SU-DHL-6 (cell line): Measurements from ENCODE around the gene RGS13.

Source experiments
- H2AFZ ChIP-seq: fragments of 200-600 bp; sonication (generic); 2 replicates; pipeline ENCODE4 v1.6.1; 2014; ENCODE audit warnings: low read depth, mild to moderate bottlenecking, moderate library complexity, mixed read lengths, antibody characterized with exemption, low read length; ENCODE audit not compliant: severe bottlenecking
- H3F3A ChIP-seq: fragments of 200-600 bp; shearing (Covaris generic); 2 replicates; pipeline ENCODE4 v1.6.0; 2016; ENCODE audit warnings: antibody characterized with exemption, mild to moderate bottlenecking; ENCODE audit not compliant: insufficient read depth
- H3K27ac ChIP-seq: fragments of 200-600 bp; sonication (generic); 2 replicates; pipeline ENCODE4 v1.5.1; 2016; ENCODE audit warnings: low read depth, mild to moderate bottlenecking, low read length, moderate library complexity, mixed read lengths
- H3K27me3 ChIP-seq: fragments of 200-600 bp; sonication (generic), shearing (Covaris generic); 2 replicates; pipeline ENCODE4 v1.6.0; 2014; ENCODE audit warnings: mild to moderate bottlenecking, low read length
- H3K36me3 ChIP-seq: fragments of 200-600 bp; sonication (generic); 2 replicates; pipeline ENCODE4 v1.6.1; 2014; ENCODE audit warnings: mild to moderate bottlenecking, low read length, mixed read lengths
- H3K4me2 ChIP-seq: fragments of 300-600, 200-600 bp; shearing (Covaris generic), sonication (generic); 2 replicates; pipeline ENCODE4 v1.6.0; 2014; ENCODE audit warnings: low read length, low read depth, mild to moderate bottlenecking; ENCODE audit not compliant: poor library complexity, severe bottlenecking
- H3K4me3 ChIP-seq: fragments of 200-600 bp; sonication (generic); 2 replicates; pipeline ENCODE4 v1.5.1; 2014; ENCODE audit warnings: antibody characterized with exemption, low read length, mild to moderate bottlenecking, mixed read lengths; ENCODE audit not compliant: insufficient read depth, poor library complexity, severe bottlenecking
- H3K79me2 ChIP-seq: fragments of 200-600 bp; sonication (generic); 2 replicates; pipeline ENCODE4 v1.6.1; 2014; ENCODE audit warnings: mild to moderate bottlenecking, low read length, moderate library complexity; ENCODE audit not compliant: insufficient read depth
- H3K9ac ChIP-seq: fragments of 200-600 bp; sonication (generic); 2 replicates; pipeline ENCODE4 v1.7.0; 2014; ENCODE audit warnings: mild to moderate bottlenecking, low read length
- H3K9me2 ChIP-seq: fragments of 200-600 bp; sonication (generic); replicated peaks from 2 replicates; pipeline ENCODE4 v1.6.1; 2014; ENCODE audit warnings: low read length; ENCODE audit not compliant: insufficient read depth
- H3K9me3 ChIP-seq: fragments of 200-600 bp; sonication (generic); 2 replicates; pipeline ENCODE4 v1.6.1; 2014; ENCODE audit warnings: low read length, mixed read lengths; ENCODE audit not compliant: insufficient read depth
- H4K20me1 ChIP-seq: fragments of 200-600 bp; sonication (generic); 2 replicates; pipeline ENCODE4 v1.6.1; 2014; ENCODE audit warnings: low read depth, mild to moderate bottlenecking, antibody characterized with exemption, low read length, moderate library complexity, mixed read lengths
- CTCF ChIP-seq: fragments of 200-600 bp; sonication (generic); IDR thresholded peaks from one replicate; pipeline ENCODE4 v1.5.1; 2017; ENCODE audit warnings: antibody characterized with exemption, mild to moderate bottlenecking, low read length, moderate library complexity; ENCODE audit not compliant: insufficient read depth, poor library complexity, severe bottlenecking
- EZH2phosphoT487 ChIP-seq: fragments of 200-600 bp; sonication (generic), shearing (Covaris generic); conservative IDR thresholded peaks from 2 replicates; pipeline ENCODE4 v1.6.1; 2018; ENCODE audit warnings: mild to moderate bottlenecking, antibody characterized with exemption, low read length, moderate library complexity, mixed read lengths

Gene RGS13

GRCh38 chr1:192595299-192595698, 40.6 kb upstream of the RGS13 start:
- Histone ChIP-seq H3F3A (no peaks in the 10 kb centered on the region), H3K9me2 (no peaks in the 10 kb centered on the region), H3K9ac (no peak overlapping the region), H3K27ac (no peak overlapping the region), H3K9me3 (no peaks in the 10 kb centered on the region), H3K36me3 (no peaks in the 10 kb centered on the region), H3K79me2 (no peaks in the 10 kb centered on the region), H4K20me1 (no peaks in the 10 kb centered on the region), H3K4me2 (no peak overlapping the region), H3K4me3 (no peak overlapping the region), H2AFZ (no peak overlapping the region), H3K27me3 (no peaks in the 10 kb centered on the region)
- TF ChIP-seq EZH2phosphoT487 = no peak

GRCh38 chr1:192598589-192598988, 37.4 kb upstream of the RGS13 start:
- H3K9ac ChIP-seq = no peak overlapping the region

GRCh38 chr1:192600275-192600674, 35.7 kb upstream of the RGS13 start:
- H3K9me2 ChIP-seq = no peaks in the 10 kb centered on the region
- no peak overlapping the region for H3K9ac ChIP-seq
- no peak overlapping the region for H3K4me3 ChIP-seq
- no peaks in the 10 kb centered on the region for H3K27me3 ChIP-seq
- no peak overlapping the region for H2AFZ ChIP-seq
- no peaks in the 10 kb centered on the region for H3K36me3 ChIP-seq
- H3K4me2 ChIP-seq = no peak overlapping the region
- no peaks in the 10 kb centered on the region for H4K20me1 ChIP-seq
- no peaks in the 10 kb centered on the region for H3K9me3 ChIP-seq
- TF ChIP-seq CTCF (no peak), EZH2phosphoT487 (no peak)
- no peaks in the 10 kb centered on the region for H3K79me2 ChIP-seq
- no peak overlapping the region for H3K27ac ChIP-seq
- no peaks in the 10 kb centered on the region for H3F3A ChIP-seq

More at GRCh38 chr1:192598589-192598988, 37.4 kb upstream of the RGS13 start:
- no peaks in the 10 kb centered on the region for H3K9me3 ChIP-seq
- no peaks in the 10 kb centered on the region for H4K20me1 ChIP-seq
- no peak overlapping the region for H2AFZ ChIP-seq
- H3K9me2 ChIP-seq = no peaks in the 10 kb centered on the region
- TF ChIP-seq CTCF = no peak
- TF ChIP-seq EZH2phosphoT487 = no peak
- H3K27ac ChIP-seq = no peak overlapping the region
- no peaks in the 10 kb centered on the region for H3K36me3 ChIP-seq
- H3K79me2 ChIP-seq = no peaks in the 10 kb centered on the region
- no peaks in the 10 kb centered on the region for H3K27me3 ChIP-seq
- H3F3A ChIP-seq = no peaks in the 10 kb centered on the region
- H3K4me3 ChIP-seq = no peak overlapping the region
- H3K4me2 ChIP-seq = no peak overlapping the region

GRCh38 chr1:192601143-192601542, 34.8 kb upstream of the RGS13 start:
- no peak overlapping the region for H3K9ac ChIP-seq
- H3K9me2 ChIP-seq = no peaks in the 10 kb centered on the region
- H3F3A ChIP-seq = 0 out of 2 replicates have a peak, but pooled peaks cover under 1% of the 10 kb centered on the region
- no peaks in the 10 kb centered on the region for H3K9me3 ChIP-seq
- no peak overlapping the region for H3K4me3 ChIP-seq
- TF ChIP-seq EZH2phosphoT487 = no peak
- TF ChIP-seq CTCF = no peak
- no peak overlapping the region for H3K27ac ChIP-seq
- no peaks in the 10 kb centered on the region for H3K27me3 ChIP-seq
- H3K4me2 ChIP-seq = peak overlapping the region; percentile 16
- H3K36me3 ChIP-seq = no peaks in the 10 kb centered on the region
- H3K79me2 ChIP-seq = no peaks in the 10 kb centered on the region
- no peaks in the 10 kb centered on the region for H4K20me1 ChIP-seq
- no peak overlapping the region for H2AFZ ChIP-seq
